T follicular helper cell (primary cell): ENCODE measurements around the gene ITPR1.

ENCODE experiments used
- DNase-seq: peaks from one replicate; pipeline ENCODE4 v3.0.0-alpha.2; 2020; ENCODE audit warnings: low read depth

The ITPR1 gene

DNA sequence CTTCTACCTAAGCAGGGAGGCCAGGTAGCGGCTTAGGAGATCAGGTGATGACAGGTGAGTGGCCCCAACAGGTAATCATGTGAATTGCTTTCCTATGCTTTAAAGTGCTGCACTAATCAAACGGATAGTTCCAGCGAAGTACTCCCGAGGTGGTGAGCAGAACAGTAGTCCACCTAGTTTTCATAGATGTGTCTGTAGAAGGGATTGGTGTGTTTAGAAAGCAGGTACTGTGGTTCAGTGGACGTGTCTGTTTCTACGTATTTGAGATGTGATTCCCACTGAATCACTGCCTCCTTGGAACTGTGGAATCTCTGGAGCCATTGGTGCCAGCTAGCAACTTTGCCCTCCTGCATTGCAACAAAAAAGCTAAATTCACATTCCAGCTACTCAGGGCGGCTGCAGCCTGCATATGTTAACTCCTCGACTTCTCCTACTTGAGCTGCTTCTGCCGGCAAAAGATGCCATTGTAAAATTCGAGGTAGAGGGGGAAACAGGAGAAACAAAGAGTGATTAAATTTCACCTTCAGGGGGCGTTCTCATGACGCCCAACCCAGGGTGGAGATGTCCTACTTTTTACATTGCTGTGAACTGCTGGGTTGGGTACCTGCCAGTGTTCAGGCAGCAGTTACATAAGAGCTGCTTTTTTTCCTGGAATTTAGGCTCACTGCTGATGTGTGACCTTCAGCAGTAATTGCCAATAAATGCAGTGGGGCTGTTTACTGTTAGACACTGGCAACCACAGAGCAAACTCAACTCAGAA, 227.3 kb downstream of the ITPR1 start:
- DNase-seq: no peak

DNA sequence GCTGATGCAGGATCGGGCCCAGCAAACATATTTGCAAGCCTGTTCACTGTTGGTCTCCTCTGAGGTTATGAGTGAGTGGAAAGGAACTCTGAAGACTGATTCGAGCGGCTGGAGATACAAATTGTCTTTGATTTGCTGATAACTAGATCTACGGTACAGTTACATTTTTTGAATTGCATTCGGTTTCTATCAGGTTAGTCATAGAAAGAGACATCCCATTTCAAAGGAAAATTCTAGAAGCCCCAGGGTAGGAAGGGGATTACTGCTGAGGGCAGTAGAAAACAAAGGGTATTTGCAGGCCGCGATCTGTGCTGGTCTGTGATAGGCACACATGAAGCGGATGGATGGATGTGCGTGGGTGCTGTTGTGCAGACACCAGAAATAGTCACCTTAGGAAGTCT, 228.4 kb downstream of the ITPR1 start:
- no peak for DNase-seq

DNA sequence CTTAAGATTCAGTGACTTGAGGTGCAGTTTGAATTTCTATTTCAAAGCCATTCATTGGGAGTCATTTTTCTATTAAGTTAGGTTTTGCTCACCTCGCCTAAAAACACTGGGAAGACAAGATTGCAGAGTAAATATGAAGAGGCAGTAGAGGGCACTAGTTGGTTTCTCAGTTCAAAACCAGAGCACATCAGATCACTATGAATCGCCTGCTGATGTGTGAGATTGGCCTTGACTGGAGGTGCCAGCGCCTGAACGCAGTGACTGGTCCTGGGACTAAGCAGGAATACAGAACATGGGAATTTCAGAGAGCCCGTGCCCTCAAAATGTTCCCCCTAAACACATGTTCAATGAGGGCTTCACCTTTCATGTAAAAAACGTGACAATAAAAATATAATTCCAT, 229.0 kb downstream of the ITPR1 start:
- no peak for DNase-seq

DNA sequence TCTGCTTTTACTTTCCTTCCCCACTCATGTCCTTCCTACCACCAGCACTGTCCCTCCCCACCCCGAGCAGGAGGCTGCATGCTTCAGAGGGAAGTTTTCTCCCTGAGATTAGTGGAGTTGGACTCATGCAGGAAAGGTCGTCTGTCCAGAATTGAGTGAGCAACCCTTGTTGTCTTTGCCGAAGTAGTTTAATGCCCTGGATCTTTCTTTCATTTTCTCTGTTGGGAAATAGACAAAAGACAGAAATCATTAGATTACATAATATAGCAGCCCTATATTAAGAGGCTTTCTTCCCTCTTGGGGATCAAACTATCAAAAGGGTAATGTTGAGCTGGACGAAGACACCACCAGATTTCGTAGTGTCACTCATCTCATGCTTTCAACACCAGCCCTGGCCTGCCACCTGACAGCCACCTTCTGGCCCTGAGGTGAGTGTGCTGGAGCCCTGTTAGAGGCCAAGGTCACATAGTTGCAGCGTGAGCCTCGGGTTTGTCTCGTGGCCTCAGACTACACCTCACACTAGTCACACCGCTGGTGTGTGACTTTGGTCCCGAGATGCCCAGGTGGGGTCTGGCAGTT, 231.0 kb downstream of the ITPR1 start:
- DNase-seq: no peak

GRCh38 chr3:4726549-4726948, 233.4 kb downstream of the ITPR1 start:
- no peak for DNase-seq

GRCh38 chr3:4729061-4729973, 236.2 kb downstream of the ITPR1 start:
- DNase-seq: no peak

GRCh38 chr3:4730719-4731118, 237.6 kb downstream of the ITPR1 start:
- DNase-seq: no peak

DNA sequence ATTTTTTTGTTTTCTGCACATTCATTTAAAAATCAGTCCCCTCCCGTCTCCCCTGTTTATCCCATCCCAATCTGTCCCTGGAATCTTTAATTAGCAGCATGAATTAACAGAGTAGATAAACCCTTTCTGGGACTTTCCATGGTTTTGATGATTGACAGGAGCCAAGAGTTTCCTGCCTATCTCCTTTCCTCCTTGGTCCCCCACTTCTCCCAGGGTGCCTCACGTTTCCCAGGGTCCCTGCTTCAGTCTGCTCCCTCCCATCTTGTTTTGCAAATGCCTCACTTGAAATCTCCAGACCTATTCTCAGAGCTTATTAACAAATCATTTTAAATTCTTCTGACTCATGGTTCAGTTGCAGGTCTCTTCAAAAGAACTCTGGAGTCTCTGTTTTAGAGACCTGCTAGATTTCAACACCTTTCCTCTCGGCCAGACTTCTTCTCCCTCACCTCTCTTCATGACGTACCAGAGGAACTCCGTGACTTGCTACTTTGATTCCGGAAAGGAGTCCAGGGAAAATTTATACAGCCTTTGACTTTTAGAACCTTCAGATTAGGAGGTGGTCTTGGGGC, 238.5 kb downstream of the ITPR1 start:
- no peak for DNase-seq

DNA sequence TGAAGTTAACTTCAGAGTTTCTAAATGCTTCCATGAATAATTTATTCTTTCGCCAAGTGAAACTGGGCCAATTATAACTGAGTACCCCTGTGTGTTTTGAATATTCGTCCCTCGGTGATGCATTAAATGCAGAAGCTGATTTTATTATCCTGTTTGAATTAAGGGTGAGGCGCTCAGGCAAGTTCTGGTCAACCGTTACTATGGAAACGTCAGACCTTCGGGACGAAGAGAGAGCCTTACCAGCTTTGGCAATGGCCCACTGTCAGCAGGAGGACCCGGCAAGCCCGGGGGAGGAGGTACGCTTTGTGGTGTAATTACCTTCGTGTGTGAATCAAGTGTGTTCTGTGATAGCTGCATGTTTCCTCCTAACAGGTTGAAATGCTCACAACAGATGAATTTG, 239.8 kb downstream of the ITPR1 start:
- no peak for DNase-seq

- no peak for DNase-seq
These were observed 241.3 kb downstream of the ITPR1 start for GRCh38 chr3:4734454-4734853.

- DNase-seq: no peak
These were observed 242.1 kb downstream of the ITPR1 start for GRCh38 chr3:4735243-4735642.

DNA sequence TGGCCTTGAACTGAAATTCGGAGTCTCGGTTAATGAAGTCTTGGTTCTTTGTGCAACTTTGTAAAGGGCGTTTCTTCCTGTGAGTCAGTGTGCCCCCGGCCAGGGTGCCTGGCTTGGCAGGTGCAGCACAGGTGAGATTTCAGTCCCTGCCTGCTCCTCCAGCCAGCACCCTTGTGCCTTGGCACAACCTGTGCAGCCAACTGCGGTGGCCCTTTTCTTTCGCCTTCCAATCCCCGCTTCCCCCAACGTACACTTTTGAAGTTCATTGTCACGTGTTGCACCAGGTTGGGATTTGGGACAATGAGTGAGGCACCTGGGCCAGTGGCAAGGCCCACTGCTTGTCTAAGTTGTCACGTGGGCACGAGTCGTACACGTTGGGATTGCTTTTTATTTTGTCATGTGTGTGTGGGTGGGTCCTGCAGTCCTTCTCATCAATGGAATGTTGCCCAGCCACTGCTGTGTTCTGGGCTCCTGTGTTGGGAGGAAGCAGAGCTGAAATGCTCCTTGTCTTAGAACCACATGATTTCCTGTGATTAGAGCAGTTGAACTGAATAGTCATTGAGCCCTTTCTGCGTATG, 243.2 kb downstream of the ITPR1 start:
- no peak for DNase-seq

DNA sequence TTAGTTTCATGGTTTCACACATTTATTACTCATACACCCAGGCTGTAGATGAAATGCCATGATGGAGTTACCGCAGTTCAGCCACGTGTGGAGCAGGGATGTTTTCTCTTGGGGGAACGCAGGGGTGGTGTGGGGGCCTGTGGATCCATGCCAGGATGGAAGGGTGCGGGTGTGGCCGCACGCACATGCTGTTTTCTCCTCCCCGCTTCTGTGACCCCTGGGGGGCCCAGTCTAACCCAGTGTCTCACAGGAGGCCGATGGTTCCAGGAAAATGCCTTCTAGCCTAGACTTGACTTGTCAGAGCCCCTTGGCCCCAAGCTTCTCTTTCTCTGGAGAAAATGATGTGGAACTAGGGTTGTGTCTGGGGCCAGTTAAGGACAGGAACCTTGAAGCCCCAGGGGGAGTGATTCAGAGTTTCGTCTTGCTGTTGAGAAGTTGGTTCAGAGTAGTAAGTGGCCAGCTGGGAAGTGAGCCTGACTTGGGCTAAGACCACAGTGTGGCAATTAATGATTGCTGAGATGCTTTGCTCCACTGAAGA, 245.7 kb downstream of the ITPR1 start:
- DNase-seq: no peak

DNA sequence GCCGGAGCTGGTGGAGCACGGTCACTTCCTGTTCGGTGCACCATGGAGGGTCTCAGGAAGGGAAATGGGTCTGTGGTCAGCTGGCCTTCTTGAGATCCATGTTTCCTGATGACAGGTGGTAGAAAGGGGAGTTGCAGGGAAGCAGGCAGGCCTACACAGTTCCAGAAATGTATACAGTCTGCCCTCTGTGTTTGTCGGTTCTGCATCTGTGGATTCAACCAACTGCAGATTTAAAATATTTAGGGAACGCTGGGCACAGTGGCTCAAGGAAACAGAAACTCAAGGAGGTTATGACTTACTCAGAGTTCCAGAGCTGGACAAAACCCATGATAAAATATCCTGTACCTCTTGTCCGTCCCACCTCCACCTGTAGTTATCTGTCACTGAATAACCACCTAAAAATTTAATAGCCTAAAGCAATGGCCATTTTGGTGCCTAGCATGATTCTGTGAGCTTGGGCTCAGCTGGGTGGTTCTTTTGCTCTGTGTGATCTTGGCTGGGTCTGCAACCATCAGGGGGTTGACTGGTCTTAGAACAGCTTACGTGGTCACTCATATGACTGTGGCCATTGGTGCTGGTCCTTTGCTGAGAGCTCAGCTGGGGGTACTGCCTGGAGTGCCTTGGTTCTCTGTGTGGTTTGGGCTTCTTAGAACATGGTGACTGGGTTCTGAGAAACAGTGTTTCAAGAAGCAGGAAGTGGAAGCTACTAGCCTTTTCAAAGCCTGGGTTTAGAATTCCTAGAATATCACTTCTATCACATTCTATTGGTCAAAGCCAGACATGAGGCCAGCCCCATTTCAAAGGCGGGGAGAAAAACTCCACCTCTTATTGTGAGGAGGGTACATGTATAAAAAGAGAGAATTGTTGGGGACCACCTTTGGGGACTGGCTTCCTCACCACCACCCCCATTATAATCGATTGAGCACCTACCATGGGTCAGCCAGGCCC, 246.4 kb downstream of the ITPR1 start:
- no peak for DNase-seq

GRCh38 chr3:4740397-4741105, 247.4 kb downstream of the ITPR1 start:
- DNase-seq: no peak

- no peak for DNase-seq
These were observed 247.9 kb downstream of the ITPR1 start for GRCh38 chr3:4741106-4741403.

DNA sequence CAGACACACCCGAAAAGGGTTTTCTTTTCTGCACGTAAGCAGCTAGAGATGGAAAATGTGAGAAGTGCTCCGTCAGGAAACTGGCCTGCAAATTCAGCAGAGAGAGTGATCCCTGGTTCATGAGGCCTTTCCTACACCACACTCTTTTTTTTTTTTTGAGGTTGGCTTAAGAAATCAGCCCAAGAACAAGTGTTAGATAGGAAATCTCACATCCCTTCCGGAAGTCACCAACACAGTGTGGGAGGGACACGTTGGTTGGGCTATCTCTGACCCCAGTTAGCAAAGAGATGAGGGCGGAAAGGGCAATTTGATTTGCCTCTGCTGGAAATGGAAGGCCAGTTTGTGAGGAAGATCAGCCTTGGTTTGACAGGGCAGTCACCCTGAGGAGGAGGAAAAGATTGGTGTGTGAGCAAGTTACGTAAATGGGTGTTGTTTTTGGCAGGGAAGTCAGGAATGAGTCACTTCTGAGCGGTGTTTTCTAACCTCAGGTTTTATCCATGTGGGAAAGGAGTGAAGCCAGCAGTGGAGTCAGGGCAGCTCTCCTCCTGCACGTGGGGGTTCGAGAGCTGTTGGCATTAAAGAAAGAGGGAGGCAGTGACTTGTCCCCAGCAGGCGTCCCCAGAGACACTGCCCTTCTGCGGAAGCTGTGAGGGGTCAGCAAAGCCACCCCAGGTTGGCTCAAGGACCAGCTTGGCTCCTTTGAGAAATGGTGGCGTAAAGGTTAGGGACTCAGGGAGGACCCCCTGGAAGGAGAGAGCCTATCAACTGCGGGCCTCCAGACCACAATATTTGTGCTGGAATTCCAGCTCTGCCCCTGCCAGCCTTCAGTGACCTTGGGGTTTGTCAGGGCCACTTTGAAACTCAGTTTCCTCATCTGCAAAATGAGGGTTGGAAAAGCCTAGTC, 248.5 kb downstream of the ITPR1 start:
- no peak for DNase-seq

DNA sequence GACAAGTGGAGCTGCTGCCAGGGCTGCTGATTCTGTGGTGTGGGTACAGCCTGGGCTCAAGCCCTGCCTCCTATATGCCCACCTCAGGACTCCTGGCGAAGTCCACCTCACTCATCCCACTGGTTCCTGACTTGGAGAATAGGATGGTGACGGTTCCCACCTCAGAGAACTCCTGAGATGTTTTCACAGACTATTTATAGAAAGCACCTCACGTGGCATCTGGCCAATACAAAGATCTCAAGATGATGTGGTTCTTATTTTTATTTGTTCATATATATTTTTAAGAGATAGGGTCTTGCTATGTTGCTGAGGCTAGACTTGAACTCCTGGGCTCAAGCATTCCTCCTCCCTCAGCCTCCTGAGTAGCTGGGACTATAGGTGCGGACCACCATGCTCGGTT, 249.2 kb downstream of the ITPR1 start:
- DNase-seq: no peak

GRCh38 chr3:4743371-4743770, 250.2 kb downstream of the ITPR1 start:
- no peak for DNase-seq
